GM12864 (cell line): ENCODE data around the gene IFNG.

Experiments
- DNase-seq: peaks from one replicate; pipeline ENCODE4 v3.0.0-alpha.2; 2011; ENCODE audit warnings: low read depth
- H3K4me3 ChIP-seq: 2 replicates; pipeline ENCODE4 v1.5.1; 2011; ENCODE audit warnings: mild to moderate bottlenecking, low read depth, low read length, control low read depth
- TF ChIP-seq, protein P1 (sequence below): IDR thresholded peaks from 2 replicates; pipeline ENCODE4 v1.5.1; 2011; ENCODE audit warnings: low read depth, mild to moderate bottlenecking, moderate library complexity, low read length, control low read depth, inconsistent platforms; ENCODE audit errors: missing control alignments

Gene IFNG

DNA sequence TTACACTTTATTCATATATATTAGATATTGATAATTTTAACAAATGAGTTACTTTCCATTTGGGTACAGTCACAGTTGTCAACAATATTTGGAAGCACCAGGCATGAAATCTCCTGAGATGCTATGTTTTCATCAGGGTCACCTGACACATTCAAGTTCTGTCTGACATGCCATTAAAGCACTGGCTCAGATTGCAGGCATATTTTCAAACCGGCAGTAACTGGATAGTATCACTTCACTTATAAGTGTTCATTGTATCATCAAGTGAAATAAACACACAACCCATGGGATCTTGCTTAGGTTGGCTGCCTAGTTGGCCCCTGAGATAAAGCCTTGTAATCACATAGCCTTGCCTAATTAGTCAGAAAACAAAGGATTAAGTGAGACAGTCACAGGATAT, 4.8 kb downstream of the IFNG start:
- TF ChIP-seq, protein P1, sequence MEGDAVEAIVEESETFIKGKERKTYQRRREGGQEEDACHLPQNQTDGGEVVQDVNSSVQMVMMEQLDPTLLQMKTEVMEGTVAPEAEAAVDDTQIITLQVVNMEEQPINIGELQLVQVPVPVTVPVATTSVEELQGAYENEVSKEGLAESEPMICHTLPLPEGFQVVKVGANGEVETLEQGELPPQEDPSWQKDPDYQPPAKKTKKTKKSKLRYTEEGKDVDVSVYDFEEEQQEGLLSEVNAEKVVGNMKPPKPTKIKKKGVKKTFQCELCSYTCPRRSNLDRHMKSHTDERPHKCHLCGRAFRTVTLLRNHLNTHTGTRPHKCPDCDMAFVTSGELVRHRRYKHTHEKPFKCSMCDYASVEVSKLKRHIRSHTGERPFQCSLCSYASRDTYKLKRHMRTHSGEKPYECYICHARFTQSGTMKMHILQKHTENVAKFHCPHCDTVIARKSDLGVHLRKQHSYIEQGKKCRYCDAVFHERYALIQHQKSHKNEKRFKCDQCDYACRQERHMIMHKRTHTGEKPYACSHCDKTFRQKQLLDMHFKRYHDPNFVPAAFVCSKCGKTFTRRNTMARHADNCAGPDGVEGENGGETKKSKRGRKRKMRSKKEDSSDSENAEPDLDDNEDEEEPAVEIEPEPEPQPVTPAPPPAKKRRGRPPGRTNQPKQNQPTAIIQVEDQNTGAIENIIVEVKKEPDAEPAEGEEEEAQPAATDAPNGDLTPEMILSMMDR = no peak
- DNase-seq = no peak
- no peak overlapping the region for H3K4me3 ChIP-seq

DNA sequence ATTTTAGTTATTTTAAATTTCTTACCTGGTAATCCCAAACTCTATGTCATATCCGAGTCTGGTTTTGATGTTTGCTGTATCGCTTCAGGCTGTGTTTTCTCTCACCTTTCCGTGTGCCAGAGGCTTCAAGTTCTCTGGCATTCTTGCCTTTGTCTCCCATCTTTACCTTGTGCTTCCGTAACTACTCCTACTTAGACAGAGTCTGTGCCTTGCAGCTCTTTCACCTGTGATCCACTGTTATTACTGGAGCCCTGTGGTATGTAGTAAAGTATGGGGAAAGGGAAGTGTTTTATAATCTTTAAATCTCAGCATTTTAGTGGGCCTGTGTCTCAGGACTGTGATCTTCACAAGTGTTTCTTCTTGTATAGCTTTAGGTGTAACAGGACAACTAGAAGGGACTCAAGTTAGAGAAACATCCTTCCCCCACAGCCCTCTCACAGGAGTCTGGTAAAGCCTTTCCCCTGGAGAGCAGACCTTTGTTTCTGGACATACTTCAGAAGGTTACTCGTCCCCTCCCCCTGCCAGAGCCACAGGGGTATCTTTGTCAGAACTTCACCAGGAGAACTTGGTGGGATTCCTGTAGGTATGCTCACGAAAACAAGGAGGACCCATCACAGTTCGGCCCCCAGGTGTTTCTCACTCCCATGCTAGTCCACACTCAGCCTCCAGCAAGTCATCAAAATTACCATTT, 11.1 kb downstream of the IFNG start:
- no peak overlapping the region for H3K4me3 ChIP-seq
- DNase-seq = no peak
- TF ChIP-seq, protein P1 = no peak

DNA sequence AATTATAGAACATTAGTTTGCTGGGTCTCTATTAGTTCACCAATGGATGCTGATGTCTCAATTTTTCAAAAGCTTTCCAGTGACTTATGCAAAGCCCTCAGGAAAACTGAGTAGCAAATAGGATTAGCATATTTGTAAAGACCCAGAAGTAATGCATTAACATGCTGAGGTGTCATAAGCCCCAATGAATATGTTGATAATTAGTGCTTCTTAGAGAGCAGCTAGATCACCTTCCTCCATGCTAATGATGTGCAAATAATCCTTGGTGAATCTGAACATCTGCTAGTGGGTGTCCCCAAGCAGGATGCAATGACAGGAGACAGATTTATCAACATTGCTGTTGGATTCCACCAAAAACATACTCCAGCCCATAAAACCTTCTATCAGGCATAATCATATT, 19.0 kb downstream of the IFNG start:
- DNase-seq = no peak
- H3K4me3 ChIP-seq = no peak overlapping the region
- TF ChIP-seq, protein P1 = no peak

DNA sequence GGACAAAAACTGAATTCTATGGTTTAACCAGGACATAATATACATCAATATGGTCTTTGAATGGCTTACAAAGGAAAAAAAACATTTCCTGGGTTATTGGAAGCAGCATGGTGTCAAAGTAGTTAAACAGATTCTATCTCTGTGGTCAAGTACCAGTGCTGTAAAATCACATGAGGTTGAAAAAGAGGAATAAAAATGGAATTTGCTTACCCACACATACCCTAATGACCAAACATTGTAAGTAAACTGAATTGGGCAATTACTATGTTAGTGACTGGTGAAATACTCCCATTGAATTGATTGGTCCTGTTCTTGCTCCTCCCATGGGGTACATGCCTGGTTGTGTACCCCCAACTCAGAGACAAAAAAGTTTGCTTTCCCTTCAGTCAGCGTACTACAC, 19.6 kb downstream of the IFNG start:
- TF ChIP-seq, protein P1 = no peak
- no peak overlapping the region for H3K4me3 ChIP-seq
- DNase-seq = no peak

DNA sequence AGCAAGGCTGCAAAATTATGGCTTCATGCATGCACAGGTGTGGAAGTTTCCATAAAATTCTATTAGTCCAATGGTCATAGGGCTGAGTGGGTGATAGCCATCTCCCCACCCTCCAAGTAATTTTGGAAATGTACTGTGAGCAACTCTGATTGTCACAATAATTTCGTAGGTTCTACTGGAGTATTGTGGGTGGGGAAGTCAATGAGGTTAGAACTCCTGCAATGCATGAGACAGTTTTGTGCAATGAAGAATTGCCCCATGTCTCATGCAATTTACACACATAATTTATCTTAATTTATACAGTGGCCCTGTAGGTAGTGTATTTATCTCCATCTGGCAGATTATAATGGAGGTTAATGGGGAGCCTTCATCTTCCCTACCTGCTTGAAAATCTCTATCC, 20.5 kb downstream of the IFNG start:
- no peak overlapping the region for H3K4me3 ChIP-seq
- DNase-seq = no peak
- TF ChIP-seq, protein P1 = no peak

DNA sequence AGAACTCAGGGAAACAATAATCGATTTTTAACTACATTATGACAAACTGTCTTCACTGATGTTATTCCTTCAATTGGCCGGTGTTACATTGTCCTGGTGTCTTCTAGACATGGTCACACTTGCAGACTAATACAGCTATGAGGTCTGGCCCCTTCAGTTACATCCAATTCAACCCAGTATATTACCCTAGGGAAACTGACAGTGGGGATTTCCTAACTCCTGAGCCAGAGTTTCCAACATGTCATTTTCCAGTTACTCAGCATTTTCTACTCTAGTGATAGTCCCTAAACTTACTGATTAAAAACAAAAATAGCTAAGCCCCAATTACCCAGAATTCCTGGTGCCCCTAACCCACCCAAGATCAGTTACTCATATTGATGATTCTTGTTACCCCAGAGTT, 21.1 kb downstream of the IFNG start:
- no peak overlapping the region for H3K4me3 ChIP-seq
- no peak for DNase-seq
- TF ChIP-seq, protein P1 = no peak

DNA sequence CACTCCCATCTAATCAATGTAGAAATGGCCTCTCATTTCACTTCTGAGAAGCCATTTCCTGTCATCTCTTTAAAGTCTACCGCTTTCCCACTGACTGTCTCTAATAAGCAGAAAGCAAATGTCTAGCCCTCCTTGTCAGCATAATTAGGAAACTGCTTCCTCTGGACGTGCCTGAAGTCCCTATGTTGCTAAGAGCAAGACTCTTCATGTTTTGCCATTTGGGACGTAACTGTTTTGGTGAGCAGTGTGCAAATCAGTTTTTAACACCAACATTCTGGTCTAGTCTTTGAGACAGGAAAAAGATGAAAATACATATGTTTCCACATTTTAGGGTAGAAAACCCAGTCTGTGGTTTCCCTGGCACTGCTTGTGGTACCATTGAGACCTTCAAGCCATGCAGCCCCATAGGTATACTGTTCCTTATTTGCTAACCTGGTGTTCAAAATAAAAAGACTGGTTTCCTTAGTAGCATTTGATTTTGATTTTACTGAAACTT, 22.2 kb downstream of the IFNG start:
- TF ChIP-seq, protein P1 = no peak
- H3K4me3 ChIP-seq = no peak overlapping the region
- DNase-seq = no peak
